Common myeloid progenitor, CD34-positive (primary cell): ENCODE measurements around the gene PNPLA3.
"Not testable (repeated sequence)": the region's sequence is repeated elsewhere in the genome, so short reads cannot be mapped to it uniquely, and the experiment has no call there.

Source experiments
- CTCF ChIA-PET: fragments of 350-600 bp; sonication (Branson Sonifier 250); formaldehyde crosslinking; loops from one replicate; lab custom pipeline; 2021; ENCODE audit warnings: antibody characterized with exemption; lab: Charles Lee
- POLR2A ChIA-PET: fragments of 350-600 bp; sonication (Branson Sonifier 250); formaldehyde crosslinking; loops from one replicate; lab custom pipeline; 2021; ENCODE audit warnings: antibody characterized with exemption; lab: Charles Lee
- DNase-seq, 3 donors: peaks; one replicate each; pipeline versions ENCODE4 v3.0.0 to v3.0.0-alpha.2; 2013
- H3K27ac ChIP-seq, 2 experiments: 1 replicate in 1 of 2; 2 replicates in 1 of 2; pipeline ENCODE4 v1.7.0; 2013; ENCODE audit warnings: inconsistent platforms in 2 of 2, low read length in 2 of 2, mild to moderate bottlenecking in 2 of 2, low read depth in 1 of 2, moderate library complexity in 1 of 2; ENCODE audit not compliant: severe bottlenecking in 2 of 2, insufficient read depth in 1 of 2, poor library complexity in 1 of 2
- H3K27me3 ChIP-seq, 5 experiments: replicated peaks in 2 of 5; 1 replicate in 3 of 5; 2 replicates in 2 of 5; pipeline versions ENCODE4 v1.6.1 to v1.7.0; 2013; ENCODE audit warnings: low read length in 4 of 5, mild to moderate bottlenecking in 2 of 5, moderate library complexity in 2 of 5, inconsistent platforms in 1 of 5; ENCODE audit not compliant: insufficient read depth in 5 of 5, control insufficient read depth in 4 of 5
- H3K36me3 ChIP-seq, 4 experiments: 1 replicate in 2 of 4; 2 replicates in 2 of 4; pipeline versions ENCODE4 v1.6.1 to v1.7.0; 2013; ENCODE audit warnings: low read length in 3 of 4, control low read depth in 1 of 4, mild to moderate bottlenecking in 1 of 4; ENCODE audit not compliant: control insufficient read depth in 4 of 4, insufficient read depth in 4 of 4
- H3K4me1 ChIP-seq, 4 experiments: 1 replicate in 3 of 4; 2 replicates in 1 of 4; pipeline versions ENCODE4 v1.6.1 to v1.7.1; 2013; ENCODE audit warnings: low read length in 3 of 4, mild to moderate bottlenecking in 3 of 4, control low read depth in 1 of 4, inconsistent platforms in 1 of 4, moderate library complexity in 1 of 4; ENCODE audit not compliant: control insufficient read depth in 4 of 4, insufficient read depth in 4 of 4; ENCODE audit errors: control extremely low read depth in 1 of 4
- H3K4me3 ChIP-seq, 7 experiments: 1 replicate in 4 of 7; 2 replicates in 3 of 7; pipeline versions ENCODE4 v1.5.1 to v1.7.0; 2013; ENCODE audit warnings: mild to moderate bottlenecking in 7 of 7, low read length in 6 of 7, moderate library complexity in 6 of 7, inconsistent platforms in 2 of 7, low read depth in 2 of 7, control low read depth in 1 of 7; ENCODE audit not compliant: insufficient read depth in 4 of 7, control insufficient read depth in 1 of 7; ENCODE audit errors: extremely low read depth in 1 of 7
- H3K9me3 ChIP-seq, 5 experiments: 1 replicate in 4 of 5; 2 replicates in 1 of 5; pipeline versions ENCODE4 v1.6.1 to v1.7.1; 2013; ENCODE audit warnings: low read length in 4 of 5, mild to moderate bottlenecking in 2 of 5, inconsistent platforms in 1 of 5, low read depth in 1 of 5, moderate library complexity in 1 of 5; ENCODE audit not compliant: control insufficient read depth in 4 of 5, insufficient read depth in 2 of 5; ENCODE audit errors: control extremely low read depth in 1 of 5
- WGBS: methylation state at CpG from one replicate; pipeline ENCODE4 v1.1.5; 2013; ENCODE audit not compliant: insufficient coverage; 5-methylcytosine and 5-hydroxymethylcytosine counted together

PNPLA3 gene

DNA sequence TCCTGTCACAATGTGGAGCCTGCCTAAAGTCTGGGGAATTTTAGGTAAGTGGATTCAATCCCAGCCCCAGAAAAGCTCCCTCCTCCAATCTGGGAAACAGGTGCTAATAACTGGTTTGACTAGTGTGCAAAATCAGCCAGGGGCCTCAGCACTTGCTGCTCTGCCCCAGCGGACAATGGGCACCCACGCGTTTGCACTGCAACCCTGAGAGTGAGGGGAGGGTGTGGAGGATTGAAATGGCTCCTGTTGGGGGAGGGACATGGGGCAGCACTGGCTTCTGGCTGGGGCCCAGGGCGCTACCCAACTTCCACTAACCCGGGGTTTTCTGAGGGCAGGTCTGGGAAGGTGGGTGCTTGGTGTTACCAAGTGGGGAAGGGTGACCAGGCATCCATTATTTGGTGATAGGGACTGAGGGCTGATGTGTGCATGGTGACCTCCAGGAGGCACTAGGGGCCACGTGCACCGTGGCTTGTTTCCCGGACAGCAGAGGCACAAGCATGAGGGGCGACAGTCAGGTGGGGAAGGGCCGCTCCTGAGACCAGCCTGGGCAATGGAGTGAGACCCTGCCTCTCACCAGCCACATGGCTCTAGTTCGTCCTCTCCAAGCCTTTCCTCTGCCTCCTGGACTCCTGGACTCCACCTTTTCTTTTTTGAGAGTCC lies 27.5 kb upstream of the PNPLA3 start:
- DNase-seq: no peak
- Histone ChIP-seq H3K27ac (no peak overlapping the region), H3K4me1 (peaks cover 0 to 7% (median 3%) of the 10 kb centered on the region in 4 experiments), H3K9me3 (no peaks in the 10 kb centered on the region), H3K36me3 (no peaks in the 10 kb centered on the region), H3K4me3 (no peak overlapping the region), H3K27me3 (peaks cover 0 to 50% (median 16%) of the 10 kb centered on the region in 5 experiments)
- POLR2A ChIA-PET: no interaction called here
- CTCF ChIA-PET: interaction anchor here (1.5 kb wide), 1 partner anchor 50 kb away, joined by 7 read pairs; no protein-coding TSS in a partner anchor
- 48% methylated on average over 5 of the region's 11 CpGs for WGBS

DNA sequence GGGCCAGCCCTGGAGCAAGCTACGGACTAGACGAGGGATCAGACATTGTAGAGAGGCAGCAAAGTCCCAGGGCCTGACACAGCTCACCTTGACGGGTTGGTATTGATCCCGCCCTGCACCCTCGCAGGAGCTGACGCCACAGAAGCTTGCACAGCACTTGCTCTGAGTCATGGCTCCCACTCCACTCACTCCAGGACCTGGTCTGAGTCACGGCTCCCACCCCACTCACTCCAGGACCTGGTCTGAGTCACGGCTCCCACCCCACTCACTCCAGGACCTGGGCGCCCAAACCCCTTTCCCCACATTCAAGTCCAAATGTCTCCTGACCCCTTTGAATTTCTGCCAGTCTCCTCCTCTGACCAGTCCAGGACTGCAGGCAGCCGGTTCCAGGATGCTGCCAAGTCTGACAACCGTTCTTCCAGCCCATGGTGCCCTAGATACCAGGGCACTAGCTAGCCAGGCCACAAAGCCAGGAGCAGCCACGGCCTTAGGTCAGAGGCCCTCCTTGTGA lies 25.8 kb upstream of the PNPLA3 start:
- Histone ChIP-seq H3K27ac (no peak overlapping the region), H3K4me3 (no peak overlapping the region), H3K36me3 (no peaks in the 10 kb centered on the region), H3K4me1 (no peaks in the 10 kb centered on the region), H3K9me3 (no peaks in the 10 kb centered on the region), H3K27me3 (peaks cover 0 to 39% (median 11%) of the 10 kb centered on the region in 5 experiments)
- no peak for DNase-seq
- WGBS: 91% methylated on average over 12 of the region's 12 CpGs
- ChIA-PET CTCF (interaction anchor here (1.5 to 1.7 kb wide), 3 partner anchors 11 to 48 kb away, joined by 4 to 7 read pairs (median 4); no protein-coding TSS in a partner anchor), POLR2A (no interaction called here)

DNA sequence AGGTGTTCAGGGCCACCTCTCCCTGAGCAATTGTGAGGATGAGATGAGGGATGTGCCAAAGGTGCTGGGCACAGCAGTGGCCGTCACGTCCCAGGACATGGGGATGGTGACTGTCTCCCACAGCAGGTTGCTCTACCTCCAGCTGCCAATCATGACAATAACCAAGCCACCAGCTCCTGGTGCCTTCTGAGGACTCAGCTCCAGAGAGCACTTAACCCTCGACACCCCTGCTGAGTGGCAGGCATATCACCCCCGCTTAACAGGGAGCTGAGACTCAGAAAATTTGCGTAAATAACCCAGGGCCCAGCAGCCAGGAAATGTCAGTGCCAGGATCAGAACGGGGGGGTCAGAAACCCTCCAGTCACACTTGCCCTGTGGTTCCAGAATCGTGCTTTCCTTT lies 23.4 kb upstream of the PNPLA3 start:
- H3K36me3 ChIP-seq: no peaks in the 10 kb centered on the region
- no peak for DNase-seq
- CTCF ChIA-PET: interaction anchor here (1.3 kb wide), 1 partner anchor 18 kb away, joined by 3 read pairs; no protein-coding TSS in a partner anchor
- 55% methylated on average over 7 of the region's 7 CpGs for WGBS
- H3K27ac ChIP-seq: no peak overlapping the region
- peaks cover 0 to 22% (median 2%) of the 10 kb centered on the region in 5 experiments for H3K27me3 ChIP-seq
- POLR2A ChIA-PET: no interaction called here
- H3K4me1 ChIP-seq: no peaks in the 10 kb centered on the region
- H3K9me3 ChIP-seq: no peaks in the 10 kb centered on the region
- no peak overlapping the region for H3K4me3 ChIP-seq

- 88% methylated on average over 5 of the region's 5 CpGs for WGBS
- Histone ChIP-seq H3K27ac (no peak overlapping the region), H3K9me3 (no peaks in the 10 kb centered on the region), H3K36me3 (no peaks in the 10 kb centered on the region), H3K4me3 (no peak overlapping the region), H3K4me1 (no peaks in the 10 kb centered on the region), H3K27me3 (peaks cover 0 to 13% (median 2%) of the 10 kb centered on the region in 5 experiments)
- no peak for DNase-seq
- POLR2A ChIA-PET: no interaction called here
- CTCF ChIA-PET: no interaction called here
Observed at GRCh38 chr22:43901976-43902643, 21.5 kb upstream of the PNPLA3 start.

- H3K9me3 ChIP-seq, POLR2A ChIA-PET, H3K27ac ChIP-seq, H3K4me3 ChIP-seq, H3K36me3 ChIP-seq, H3K4me1 ChIP-seq, DNase-seq: not testable (repeated sequence)
- CTCF ChIA-PET: interaction anchor here (1.4 kb wide), 1 partner anchor 18 kb away, joined by 5 read pairs; no protein-coding TSS in a partner anchor
- H3K27me3 ChIP-seq: peaks cover 0 to 13% (median 5%) of the 10 kb centered on the region in 5 experiments
- WGBS: 77% methylated on average over 6 of the region's 12 CpGs
Observed at GRCh38 chr22:43903033-43903432, 20.6 kb upstream of the PNPLA3 start.

DNA sequence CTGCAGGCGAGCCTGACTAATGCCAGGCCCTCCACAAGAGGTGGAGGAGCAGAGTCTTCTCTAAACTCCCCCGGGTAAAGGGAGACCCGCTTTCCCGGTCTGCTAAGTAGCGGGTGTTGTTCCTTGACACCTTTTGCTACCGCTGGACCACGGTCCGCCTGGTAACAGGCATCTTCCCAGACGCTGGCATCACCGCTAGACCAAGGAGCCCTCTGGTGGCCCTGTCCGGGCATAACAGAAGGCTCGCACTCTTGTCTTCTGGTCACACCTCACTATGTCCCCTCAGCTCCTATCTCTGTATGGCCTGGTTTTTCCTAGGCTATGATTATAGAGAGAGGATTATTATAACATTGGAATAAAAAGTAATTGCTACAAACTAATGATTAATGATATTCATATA lies 19.2 kb upstream of the PNPLA3 start:
- no CpG with 5 or more reads among the region's 12 CpGs for WGBS
- H3K4me1 ChIP-seq, H3K4me3 ChIP-seq, H3K27ac ChIP-seq, DNase-seq, POLR2A ChIA-PET, H3K36me3 ChIP-seq, H3K9me3 ChIP-seq: not testable (repeated sequence)
- CTCF ChIA-PET: interaction anchor here (1.0 kb wide), 1 partner anchor 14 kb away, joined by 3 read pairs; no protein-coding TSS in a partner anchor
- peaks cover 0 to 17% (median 2%) of the 10 kb centered on the region in 5 experiments for H3K27me3 ChIP-seq
